Activated CD8-positive, alpha-beta memory T cell treated with anti-CD3 and anti-CD28 coated beads, Interleukin-2, amount 50 U/mL, for 1 hour (primary cell): Measurements from ENCODE around the gene MBIP.

ENCODE experiments used
- DNase-seq: peaks from one replicate; pipeline ENCODE4 v3.0.0-alpha.2; 2020; ENCODE audit errors: extremely low read depth

MBIP gene

DNA sequence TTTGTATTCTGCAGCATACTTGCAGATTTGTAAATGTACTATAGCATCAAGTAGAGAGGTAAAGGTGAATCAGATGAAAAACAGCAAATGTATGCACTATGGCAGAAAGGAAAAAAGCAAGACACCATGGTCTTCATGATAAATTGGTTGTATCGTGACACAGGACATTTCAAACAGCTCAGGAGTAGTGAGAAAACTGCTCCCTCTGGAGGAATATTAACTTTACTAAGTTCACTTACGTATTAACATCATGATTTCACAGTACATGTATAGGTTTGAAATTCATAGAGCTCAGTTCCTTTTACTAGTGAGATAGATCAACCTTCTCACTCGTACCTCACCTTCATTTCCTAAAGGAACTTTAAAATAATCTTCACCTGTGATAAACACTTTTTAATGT, 6.5 kb downstream of the MBIP start:
- DNase-seq: no peak

DNA sequence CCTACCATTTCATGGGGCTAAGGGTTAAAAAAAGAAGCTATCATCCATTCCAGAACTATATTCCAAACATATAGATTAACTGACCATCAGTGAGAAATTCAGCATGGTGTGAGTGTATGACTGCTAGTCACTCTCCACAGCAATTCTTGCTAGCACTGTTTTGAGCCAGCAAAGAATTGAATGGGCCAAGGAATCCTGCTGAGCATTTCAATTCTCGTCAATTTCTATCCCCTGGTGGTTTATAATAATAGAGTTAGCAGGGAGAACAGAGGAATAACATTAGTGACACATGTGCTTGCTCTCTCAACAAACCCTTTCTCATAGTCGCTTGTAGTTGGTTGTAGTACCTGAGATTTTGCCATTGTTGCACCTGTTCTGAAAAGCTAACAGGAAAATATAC, 7.2 kb downstream of the MBIP start:
- DNase-seq: no peak

DNA sequence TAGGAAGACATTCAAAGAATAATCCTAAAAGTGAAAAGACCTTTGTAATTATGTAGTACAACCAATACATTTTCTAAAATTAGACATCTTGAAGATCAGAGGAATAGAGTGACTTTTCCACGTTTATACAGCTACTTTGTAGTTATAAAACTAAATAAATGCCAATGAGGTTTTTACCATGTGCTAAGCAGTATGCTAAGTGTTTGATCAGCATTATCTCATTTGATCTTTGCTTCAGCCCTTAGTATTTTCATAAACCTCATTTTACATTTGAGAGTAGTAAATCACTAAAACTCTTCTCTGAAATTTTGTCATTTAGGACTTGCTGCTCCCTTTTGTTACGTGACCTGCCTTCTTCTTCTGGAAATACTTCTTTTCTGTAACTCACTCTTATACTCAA, 13.6 kb downstream of the MBIP start:
- DNase-seq: no peak

DNA sequence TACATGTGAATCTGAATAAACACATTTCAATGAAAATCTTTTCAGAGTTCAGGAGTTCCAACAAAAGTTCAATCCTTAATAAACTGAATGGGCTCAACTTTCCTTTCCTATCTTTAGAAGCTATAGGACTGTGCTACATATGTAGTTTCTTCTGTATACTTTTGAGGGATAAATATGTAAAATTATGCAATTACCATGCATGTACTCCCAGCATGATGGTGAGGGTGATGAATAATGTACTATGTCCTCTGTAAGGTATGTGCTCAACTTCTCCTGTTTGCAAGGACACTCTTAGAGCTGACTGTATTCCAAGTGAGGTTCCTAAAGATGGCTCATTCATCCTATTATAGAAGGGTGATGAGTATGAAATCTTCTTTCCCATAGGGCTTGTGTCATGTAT, 15.5 kb downstream of the MBIP start:
- no peak for DNase-seq

DNA sequence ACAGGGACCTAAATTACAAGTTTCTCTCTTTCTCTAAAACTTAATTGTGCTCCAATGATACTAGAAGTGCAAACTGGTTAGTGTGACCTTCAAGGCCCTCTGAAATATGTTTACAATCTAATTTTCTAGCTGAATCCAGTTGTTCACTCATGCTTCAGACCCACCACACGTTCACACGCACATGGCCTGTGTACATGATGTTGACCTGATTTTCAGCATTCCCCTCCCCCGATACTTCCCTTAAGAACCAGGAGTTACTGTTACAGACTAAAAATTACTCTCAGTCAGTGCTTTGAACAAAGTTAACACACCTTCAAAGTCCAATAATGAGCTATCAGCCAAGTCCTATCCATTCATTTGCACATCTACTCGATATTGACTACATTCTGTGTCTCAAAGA, 16.5 kb downstream of the MBIP start:
- DNase-seq: no peak

DNA sequence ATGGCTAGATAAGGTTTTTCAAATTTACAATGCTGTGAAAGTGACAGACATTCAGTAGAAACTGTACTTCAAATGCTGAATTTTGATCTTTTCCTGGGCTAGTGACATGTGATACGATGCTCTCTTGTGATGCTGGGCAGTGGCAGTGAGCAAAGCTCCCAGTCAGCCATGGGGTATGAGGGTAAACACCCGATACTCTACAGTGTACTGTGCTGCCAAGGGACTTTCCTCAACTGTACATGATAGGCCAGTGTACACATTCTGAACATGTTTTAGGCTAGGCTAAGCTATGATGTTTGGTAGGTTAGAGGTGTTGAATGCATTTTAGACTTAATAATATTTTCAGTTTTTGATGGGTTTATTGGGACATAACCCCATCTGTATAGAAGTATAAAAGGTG, 17.6 kb downstream of the MBIP start:
- DNase-seq: no peak

DNA sequence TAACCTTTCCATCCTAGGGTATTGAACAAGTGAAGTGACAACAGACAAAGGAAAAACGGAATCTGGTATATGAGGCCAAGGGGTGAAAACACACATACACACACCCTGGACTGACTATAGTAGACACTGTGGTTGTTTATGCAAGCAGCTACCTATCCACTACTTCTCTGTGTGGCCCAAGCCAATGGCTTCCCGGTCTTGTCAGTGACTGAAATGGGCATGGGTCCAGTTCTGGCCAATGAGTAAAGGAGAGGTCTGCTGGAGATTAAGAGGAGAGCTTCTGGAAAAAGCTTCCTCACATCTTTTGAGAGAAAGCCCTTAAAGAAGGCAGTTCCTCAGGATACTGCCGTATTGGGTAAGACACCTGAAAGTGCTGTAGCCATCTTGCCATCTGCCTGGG, 19.3 kb downstream of the MBIP start:
- no peak for DNase-seq

DNA sequence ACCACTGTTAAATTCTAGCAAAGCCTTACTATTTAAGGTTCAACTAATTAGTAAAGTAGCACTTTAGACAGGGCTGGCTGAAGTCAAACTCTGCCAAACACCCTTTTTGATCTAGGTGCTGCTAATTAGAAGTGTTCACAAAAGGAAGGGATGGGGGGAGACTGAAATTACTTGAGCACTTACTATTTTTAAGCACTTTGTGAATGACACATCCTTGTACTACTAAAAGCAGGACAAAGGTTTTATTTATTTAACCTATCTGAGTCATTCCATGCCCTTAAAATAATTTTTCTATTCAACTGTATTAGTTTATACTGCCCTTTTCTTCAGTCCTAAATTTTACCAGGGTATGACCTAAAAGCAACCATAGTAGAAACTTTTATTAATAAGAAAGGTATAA, 20.1 kb downstream of the MBIP start:
- DNase-seq: no peak

DNA sequence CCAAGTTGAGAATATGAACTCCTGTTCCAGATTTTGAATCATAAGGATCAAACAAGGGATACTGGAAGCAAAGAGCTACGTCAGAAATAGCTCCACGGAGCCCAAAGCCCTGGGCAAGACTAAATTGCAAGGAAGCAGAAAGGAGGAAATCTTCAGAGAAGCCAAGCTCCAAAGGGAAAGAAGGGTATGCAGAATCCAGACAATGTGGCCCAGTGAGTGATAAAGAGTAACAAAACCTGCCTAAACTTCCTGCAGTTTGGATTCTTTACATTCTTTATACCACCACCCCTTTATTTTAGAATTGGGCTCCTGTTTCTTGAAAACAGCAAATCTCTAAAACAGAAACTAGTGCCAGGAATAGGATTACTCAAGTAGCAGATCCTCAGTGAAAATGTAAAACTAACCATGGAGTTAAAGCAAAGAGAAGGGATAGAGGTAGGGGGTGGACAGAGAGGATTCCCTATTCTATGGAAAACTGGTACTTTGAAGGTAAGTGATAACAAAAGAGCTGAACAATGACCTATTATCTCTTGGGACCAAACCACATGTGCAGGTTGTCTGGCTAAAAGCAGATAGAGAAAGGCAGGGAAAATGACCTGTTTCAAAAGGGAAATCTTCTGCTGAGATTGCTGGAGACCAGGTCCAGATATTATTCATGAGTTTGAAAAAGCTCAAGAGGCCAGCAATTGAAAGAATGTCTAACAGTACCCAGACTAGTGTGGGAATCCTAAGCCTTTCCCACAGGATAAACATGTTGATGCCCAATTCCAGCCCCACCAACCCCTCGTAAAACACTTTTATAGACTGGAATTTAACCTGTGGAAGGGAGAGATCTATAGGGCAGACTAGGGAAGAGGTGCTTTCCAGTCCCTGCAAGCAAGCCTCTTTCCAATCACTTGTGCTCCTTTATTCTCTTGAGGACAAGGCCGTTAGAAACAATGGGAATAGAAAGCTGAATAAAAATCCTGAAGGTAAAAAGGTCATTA, 24.5 kb downstream of the MBIP start:
- DNase-seq: no peak

DNA sequence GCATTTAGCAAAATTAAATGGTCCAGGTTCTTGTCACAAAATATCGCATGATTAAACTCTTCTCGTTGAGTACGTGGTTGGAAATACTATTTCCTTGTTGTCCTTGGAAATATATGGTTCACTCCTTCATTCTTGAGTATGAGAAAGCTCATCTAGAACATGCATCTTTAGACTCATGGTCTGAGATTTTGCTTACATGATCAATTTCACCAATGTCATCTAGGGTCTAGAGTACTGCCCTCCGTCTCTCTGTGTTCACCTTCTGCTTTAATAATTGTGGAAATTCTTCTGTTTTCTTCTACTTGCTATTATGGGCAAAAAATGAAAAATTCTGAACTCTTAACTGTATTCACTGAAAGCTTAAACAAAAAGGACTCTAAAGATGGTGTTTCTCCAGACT, 25.9 kb downstream of the MBIP start:
- no peak for DNase-seq

DNA sequence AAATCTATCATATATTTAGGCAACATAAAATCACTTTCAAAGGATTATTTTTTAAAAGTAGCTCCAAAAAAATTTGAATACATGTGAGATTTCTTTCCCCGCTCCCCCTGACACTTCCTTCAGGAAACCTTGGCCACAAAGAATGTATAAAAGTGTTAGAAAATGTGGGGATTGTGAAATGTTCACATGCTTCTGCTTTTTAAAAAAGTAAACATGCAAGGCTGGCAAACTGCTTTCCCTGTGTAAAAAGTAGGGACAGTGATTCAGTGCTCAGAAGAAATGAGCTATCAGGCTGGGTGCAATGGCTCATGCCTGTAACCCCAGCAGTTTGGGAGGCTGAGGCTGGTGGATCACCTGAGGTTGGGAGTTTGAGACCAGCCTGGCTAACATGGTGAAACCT, 26.6 kb downstream of the MBIP start:
- no peak for DNase-seq

DNA sequence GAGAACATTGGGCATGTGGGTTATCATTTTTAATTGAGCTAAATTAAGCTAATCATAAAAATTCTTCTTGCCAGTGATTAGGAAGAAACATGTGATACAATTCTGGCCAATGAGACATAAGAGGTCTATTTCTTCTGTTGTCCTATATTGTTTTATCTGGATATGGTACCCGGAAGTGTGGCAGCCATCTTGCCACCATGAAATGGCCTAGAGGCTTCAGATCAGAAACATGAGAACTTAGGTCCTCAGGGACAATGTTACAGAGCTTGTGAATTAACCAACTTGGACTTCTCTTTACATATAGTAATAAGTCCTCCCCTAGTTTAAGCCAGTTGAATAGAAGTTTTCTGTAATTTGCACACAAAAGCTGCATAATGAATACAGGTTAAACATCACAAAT, 30.5 kb downstream of the MBIP start:
- no peak for DNase-seq

DNA sequence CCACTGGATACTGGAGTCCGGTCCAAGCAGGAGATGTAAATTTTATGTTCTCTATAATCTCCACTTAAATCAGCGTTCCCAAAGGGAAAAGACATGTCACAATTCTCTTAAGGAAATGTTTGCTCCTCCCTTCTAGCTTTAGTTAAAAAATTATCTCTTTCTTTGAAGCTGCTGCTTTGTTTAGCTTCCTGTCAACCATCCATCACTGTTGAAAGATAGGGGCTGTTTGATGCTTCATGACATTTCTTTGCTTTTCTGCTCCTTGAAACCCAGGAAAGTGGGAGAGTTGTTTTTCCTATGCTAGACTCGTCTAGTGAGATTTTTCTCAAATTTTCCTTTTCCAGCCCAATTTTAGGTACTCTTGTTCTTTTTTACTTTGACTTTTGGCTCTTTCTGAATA, 31.9 kb downstream of the MBIP start:
- DNase-seq: no peak

DNA sequence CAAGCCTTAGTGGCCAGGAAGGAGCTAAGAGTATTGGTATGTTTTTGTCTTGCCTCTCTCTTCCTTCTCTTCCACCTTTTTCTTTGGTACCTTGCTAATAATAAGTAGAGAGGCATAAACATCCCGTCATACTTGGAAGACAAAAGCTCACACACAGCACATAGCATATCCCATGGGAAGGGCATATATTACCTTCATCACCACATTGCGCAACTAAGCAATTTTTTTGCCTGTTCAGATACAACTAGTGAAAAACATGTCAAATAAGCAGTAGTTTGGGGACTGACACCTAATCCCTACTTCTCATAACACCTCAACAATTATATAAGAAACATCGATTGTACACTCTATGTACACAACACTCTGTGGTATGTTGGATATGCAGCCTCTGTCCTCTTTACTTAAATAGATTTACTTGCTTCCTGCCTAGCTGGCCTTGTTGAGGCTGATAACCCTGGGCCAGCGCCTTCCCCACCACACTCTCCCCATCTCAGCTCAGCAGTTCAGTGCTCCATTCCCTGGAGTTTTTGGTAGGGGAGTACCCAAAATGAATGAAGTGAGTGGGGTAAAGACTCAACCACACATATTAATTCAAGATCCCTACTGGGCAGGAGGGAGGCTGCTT, 35.4 kb downstream of the MBIP start:
- no peak for DNase-seq

DNA sequence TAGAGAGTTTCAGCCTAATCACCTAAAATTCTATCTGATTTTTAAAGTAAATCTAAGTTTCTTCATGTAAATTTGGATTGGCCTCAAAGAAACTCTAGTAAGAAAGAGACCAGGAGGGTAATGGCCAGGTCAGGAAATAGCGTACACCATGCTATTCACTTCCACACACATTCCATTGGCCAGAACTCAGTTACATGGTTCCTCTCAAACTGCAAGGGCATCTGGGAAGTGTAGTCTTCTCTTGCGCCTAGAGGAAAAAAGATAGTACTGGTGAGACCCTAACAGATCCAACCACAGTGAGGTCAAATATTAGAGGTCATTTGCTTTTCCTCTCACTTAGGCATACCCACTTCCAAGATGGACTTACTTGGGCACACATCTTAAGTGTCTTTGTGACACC, 39.1 kb downstream of the MBIP start:
- DNase-seq: no peak

DNA sequence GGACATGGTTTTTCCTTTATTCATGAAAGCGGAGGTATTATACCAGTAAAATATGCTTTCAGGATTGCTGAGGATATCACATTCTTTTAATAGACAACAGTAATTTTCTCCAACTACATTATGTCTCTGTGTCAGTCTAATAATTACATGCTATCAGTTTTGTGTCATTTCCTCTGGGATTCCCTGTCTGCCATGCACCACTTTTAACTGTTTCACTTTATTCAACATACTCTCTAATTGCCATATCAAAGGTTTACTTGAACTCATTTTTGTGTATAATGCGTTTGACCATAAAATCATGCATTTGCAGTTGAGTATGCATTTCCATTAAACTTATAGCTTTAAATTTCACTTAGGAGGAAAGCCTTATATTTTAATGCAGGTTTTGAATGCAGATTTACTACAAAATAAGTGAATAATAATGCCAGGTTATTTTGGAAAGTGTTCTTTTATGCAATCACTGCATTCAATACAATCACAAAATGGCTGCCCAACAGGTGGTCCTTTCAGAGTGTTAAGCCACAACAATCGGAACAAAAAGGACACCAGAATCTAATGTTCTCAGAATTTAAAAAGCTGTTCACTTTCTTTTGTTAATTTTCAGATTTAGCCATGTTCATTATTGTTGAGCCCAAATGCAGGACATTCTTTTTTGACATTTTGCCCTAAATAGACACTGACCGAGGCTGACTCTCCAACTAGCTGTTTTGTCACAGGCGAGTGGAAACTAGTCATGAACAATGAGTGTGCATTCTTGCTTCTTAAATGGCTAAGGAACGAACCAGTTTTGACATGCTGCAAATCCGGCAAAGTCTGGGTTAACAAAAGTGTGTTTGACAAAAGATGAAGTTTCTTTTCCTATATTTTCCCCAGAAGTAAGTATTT, 40.9 kb downstream of the MBIP start:
- no peak for DNase-seq

DNA sequence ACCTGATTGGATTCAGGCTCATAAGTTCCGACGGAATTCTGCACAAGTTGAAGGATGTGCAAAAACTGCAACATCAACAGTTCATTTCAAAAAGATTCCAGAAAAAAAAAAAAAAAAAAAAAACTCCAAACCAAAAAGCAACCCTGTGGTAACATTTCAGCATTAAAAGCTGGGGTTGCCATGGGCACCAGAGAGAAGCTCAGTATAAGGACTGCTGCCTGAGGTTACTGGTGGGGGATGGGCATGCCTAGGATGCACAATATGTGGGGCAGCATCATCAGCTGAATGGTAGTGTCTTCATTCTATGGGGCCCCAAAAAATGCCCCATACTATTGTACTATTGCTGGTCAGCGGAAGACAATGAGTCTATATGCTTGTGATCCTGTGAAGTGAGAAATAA, 44.7 kb downstream of the MBIP start:
- no peak for DNase-seq

DNA sequence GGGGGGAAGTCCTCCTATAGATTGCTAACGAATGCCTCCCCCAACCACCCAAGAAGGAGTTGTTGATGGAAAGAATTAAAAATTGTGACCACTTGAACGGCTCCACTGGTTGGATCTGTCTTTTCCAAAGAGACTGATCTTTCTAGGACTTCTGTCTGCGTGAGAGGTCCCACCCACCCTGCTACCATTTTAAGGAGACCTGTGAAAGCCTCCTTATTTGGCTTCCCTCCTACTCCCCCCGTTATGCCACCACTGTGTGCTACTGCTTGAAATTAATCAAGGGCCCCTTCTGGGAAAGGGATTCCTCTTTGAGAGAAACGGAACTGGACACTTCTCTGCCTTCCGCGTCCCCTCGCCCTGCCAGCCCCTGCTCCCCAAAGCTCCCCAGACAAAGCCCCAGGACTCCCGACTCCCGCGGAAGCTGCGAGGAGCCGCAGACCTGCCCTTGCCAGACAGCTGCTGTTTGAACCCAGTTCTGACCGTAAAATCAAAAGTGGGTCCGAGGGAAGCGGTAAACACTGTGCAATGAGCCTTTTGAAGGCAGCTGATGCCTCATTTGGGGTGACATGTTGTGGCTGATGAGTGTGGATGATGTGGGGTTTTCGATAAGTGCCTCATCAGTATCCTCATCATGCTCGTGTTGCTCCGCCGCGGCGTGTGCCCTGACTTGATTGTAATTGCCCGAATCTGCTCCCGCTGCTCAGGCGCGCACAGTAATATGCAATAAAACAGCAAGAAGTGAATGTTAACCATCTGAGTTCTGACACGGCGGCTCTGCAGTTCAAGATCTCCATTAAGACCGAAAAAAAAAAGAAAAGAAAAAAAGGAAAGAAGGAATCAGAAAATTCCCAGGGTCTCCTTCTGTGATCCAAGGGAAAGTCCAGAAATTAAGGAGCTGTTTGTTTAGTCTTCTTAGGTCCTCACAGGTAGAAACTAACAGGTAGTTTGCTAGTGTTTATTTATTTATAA, 48.2 kb downstream of the MBIP start:
- DNase-seq: no peak

DNA sequence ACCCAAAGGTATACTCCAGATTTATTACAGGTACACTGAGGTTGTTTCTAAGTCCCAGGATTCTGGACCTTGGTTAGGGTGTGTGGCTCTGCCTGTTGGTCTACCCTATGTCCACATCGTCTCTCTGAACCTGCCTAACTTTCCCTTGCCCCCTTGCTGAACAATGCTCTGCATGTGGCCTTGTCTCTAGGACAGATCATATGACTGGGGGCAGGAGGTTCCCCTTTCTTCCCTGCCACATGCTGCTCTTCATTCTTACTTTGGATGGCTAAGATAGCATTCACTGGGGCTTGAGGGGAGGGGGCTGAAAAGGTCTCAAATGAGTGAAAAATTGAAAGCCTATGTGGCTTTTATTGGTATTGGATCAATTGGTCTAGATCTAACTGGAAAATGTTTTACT, 49.2 kb downstream of the MBIP start:
- DNase-seq: no peak

DNA sequence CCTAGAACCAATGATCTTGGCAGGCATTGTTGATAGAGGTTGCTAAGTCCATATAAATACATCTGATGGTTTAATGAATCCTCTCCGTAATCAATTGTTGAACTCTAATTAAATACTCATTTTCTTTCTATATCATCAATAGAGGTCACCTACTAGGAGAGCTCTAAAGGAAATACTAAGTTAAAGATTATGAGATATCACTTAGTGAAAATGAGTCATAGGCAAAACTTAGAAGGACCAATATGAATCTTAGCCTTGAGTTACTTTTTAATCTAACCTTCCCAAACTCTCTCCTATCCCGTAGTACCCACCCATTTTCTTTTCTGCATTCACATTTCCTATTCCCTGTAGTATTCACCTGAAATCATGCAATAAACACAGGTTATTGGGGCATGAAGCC, 50.2 kb downstream of the MBIP start:
- no peak for DNase-seq

DNA sequence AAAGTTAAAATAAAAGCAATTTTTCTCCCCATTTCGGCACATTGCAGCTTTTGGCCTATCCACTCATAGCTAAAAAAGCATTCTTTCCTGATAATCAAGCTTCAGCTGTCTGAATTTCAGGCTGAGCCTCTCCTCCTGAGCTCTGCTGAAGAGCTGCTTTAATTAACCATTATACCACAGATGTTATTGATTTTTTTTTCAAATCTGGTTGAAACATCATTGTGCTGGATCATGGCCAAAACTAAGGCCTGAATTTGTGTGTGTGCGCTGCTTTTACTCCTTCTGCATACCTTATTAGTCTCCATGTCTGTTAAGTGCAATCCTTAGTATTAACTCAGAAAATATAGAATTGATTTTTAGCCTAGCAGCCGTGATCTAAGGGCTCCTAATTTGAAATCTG, 52.3 kb downstream of the MBIP start:
- DNase-seq: no peak
